HG03025 (cell line): ENCODE data around the gene POLR2E.

Source experiments
- ATAC-seq: cut with Tn5 transposase; IDR thresholded peaks from one replicate; pipeline ENCODE4 v1.9.1; 2021; ENCODE audit warnings: mild to moderate bottlenecking, moderate library complexity; ENCODE audit not compliant: unreplicated experiment, low FRiP score

Gene POLR2E

DNA sequence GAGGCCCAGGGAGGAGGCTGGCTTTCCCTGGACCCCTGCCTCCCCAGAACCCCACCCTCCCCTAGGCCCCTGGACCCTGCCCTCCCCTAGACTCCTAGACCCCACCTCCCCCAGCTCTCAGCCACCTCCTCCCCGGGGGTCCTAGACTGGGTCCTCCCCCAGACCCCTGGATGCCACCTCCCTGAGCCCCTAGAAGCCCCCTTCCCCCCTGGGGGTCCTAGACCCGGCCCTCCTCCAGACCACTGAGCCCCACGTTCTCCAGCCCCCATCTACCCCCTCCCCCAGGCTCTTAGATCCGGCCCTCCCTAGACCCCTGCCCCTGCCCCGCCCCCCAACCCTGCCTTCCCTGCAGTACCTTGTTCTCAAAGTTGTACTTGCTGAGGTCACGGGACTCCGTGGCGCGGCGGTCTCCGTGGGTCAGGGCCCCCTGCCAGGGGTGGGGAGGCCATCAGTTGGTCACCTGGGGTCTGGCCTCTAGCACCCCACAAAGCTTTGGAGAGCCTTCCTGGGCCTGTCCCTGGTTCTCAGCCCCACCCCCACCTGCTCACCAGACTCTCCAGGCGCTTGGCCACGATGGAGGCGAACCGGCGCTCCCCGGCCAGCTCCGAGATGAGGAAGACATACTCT is 16.6 kb upstream of the POLR2E start:
- ATAC-seq, result no peak

DNA sequence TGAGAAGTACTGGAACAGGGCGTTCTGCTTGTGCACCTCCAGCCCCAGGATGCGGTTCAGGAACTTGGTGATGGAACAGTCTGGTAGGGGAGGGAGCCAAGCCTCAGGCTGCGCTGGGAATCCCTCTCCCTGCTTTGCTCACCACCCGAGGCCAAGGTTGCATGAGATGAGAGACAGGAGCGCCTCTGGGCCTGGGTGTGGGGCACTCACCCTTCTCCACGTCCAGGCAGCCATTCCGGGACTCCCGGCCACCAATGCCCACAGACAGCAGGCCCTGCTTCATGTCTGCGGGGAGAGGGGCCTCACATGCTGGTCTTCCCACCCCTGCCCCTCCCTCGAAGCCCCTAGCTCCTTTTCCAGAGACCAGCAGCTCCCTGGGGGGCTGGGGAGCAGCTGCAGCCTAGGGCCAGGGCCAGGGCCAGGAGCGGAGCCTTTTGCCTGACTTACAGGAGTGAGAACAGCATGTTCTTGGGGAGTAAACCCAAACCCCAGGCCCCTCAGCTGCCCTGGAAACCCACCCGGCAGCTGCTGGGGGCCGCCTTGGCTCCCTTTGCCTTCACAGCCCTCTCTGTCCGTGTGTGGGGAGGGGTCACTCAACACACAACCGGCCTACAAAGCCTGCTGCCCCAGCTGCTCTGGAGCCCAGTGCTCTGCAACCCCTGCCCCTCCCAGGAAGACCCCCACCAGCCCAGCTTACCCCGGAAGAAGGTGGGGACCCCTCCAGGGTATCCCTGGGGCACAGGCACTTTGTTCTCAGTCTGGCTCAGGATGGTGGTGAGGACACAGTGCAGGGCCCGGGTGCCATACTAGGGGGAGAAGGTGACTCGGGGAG is 15.8 kb upstream of the POLR2E start:
- ATAC-seq, result no peak

DNA sequence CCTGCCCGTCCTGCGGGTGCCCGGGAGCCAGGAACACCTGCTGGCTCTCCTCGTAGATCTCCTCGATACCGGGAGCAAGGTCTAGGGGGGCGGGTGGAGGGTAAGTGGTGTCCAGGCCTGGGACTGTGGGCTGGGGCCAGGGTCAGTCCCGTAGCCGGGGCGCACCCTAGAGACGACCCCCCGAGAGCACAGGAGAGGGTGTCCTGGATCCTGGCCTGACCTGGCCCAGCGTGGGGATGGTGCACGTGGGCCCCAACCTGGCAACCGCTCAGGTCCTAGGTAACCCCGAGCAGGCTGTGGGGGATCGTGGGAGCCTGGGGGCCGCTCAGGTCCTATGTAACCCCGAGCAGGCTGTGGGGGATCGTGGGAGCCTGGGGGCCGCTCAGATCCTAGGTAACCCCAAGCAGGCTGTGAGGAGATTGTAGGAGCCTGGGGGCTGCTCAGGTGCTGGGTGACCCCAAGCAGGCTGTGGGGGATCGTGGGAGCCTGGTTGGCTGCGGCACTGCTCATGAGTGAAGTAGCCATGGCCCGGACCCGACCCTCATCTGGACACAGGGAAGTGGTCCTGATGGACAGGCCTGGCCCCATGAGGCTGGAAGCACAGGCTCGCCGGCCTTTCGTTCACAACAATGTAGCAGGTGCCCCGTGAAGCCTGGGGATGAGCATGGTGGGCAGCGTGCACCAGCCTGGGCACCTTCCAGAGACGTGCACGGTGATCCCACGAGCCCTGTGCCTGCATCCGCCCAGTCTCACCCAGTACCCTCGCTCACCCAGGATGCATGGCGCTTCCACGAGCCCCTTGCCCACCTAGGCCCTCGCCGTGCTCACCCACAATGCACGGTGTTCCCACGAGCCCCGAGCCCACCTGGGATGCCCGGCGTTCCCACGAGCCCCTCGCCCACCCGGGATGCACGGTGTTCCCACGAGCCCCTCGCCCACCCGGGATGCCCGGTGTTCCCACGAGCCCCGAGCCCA is 14.8 kb upstream of the POLR2E start:
- no peak for ATAC-seq

DNA sequence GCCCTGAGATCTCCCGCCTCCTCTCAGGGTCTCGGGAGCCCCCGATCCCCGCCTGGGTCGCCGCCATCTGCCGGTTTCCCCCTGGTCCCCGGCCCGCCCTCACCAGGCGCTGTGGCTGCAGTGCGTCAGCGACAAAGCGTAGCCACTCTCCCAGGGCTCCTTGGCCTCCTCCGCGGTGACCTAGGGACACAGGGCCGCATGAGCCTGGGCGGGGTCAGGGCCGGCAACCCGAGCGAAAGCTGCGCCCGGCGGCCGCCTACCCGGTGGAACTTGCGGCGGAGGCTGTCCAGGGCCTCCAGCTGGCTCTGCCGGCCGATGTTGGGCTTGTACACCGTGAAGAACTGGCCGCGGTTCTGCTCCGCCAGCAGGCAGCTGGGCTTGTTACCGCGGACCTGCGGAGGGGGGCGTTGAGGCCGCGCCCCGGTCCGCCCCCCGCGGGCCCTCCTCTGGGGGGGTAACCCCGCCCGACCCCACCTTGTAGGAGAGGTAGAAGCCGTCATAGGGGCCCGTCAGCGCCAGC is 13.9 kb upstream of the POLR2E start:
- no peak for ATAC-seq

DNA sequence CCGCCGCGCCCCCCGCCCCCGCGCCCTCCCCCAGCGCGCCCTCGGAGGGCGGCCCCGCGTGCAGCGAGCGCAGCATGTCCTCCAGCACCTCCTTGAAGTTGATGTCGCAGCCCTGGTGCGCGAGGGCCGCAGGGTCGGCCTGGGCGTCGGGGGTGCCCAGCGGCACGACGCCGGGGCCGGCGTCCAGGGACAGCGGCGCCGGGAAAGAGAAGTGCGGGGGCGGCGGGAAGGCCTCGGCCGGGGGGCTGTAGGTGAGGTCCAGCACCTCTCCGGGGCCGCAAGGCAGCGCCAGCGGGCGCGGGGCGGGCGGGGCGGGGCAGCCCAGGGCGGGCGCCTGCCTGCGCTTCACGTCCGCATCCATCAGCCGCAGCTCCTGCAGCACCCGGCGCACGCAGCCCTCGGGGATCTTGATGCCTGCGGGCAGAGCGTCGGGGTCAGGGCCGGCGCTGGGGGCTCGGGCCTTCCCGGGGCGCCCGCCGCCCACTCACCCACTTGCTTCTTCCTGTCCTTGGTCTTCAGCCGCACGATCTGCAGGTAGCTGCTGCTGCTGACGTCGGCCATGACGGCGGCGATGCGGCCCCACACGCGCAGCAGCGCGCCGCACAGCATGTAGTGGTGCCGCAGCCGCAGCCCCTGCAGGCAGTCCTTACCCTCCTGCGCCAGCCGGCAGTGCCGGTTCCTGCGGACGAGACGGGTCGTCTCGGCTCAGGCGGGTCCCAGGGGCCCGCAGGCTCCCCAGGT is 13.3 kb upstream of the POLR2E start:
- ATAC-seq, result no peak

DNA sequence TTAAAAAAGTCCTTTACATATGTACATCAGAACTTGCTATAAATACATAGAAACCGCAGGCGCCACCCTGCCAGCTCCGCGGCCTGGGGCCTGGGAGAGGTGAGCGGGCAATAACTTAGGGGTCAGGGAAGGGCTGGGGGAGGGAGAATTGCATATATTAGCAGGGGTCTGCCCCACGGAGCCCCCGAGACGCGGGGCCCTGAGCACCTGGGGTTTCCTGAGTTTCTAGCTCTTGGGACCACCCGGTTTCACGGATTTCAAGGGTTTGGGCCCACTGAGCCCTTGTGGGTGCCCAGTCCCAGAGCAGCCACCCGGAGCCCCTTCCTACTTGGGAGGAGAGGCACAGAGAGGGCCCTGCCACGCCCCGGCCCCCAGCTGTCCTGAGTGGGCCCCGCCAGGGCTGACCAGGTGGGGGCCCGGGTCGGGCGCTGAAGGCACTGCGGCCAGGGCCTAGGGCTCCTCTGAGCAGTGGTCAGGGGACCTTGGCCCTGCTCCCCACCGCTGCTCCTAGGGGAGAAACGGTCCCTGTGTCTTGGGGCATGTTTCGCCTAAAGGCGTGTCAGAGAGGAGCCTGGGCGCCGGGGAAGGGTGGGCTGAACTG is 12.6 kb upstream of the POLR2E start:
- no peak for ATAC-seq

DNA sequence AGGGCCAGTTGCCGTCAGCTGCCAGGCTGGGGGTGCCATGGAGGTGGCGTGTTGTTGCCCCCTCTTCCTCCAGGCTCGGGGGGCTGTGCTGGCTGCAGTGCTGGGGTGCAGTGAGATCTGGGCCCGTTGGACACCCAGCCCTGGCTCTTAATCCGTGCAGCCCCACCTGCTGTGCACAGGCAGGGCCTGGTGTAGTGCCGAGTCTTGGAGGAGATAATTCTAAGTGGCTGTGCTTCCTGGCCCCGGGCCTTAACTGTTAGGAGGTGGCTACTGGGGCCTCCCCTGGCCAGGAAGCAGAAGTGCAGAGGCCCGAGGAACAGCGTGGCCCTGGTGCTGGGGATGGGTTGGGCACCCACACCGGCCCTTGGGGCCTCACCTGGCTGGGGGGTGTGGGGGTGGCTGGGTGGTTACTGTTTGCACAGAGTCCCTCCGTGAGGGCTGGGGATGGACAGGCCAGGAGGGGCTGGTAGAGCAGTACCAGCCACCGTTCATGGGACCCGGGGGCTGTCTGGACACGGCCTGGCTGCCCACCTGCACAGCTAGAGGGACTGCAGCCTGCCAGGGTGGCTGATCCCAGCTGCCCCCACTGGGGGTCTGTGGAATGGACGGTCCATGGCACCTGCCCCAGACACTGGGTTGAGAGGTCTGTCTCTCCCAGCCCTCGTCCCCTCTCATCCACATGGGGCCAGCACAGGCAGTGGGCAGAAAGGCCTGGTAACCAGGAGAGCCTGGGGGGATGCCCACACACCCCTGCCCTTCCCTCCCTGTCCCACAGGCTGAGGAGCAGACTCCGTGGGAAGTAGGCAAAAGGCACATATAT is 11.9 kb upstream of the POLR2E start:
- no peak for ATAC-seq

DNA sequence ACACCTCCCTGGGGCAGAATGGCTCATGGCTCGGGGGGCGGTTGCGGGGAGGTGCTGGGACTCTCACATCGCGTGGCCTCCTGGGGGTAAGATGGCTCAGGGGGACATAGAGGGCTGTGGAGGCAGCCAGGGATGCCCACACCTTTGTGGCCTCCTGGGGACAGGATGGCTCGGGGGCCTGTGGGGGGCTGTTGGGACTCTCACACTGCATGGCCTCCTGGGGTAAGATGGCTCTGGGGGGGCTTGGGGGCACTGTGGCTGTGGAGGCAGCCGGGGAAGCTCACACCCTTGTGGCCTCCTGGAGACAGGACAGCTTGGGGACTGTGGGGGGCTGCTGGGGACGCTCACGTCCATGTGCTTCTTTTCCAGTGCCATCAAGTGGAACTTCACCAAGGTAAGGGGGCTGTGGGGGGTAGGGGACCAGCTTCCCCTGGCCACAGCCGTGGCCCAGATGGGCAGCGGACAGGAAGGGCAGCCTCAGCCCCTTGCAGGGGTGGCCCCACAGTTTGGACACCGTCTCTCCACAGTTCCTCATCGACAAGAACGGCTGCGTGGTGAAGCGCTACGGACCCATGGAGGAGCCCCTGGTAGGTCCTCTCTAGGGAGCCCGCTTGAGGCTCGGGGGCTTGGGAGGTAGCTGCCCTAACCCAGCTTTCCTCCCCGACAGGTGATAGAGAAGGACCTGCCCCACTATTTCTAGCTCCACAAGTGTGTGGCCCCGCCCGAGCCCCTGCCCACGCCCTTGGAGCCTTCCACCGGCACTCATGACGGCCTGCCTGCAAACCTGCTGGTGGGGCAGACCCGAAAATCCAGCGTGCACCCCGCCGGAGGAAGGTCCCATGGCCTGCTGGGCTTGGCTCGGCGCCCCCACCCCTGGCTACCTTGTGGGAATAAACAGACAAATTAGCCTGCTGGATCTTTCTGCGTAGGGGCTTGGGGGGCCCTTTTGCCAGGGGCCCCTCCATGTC is 11.0 kb upstream of the POLR2E start:
- no peak for ATAC-seq

DNA sequence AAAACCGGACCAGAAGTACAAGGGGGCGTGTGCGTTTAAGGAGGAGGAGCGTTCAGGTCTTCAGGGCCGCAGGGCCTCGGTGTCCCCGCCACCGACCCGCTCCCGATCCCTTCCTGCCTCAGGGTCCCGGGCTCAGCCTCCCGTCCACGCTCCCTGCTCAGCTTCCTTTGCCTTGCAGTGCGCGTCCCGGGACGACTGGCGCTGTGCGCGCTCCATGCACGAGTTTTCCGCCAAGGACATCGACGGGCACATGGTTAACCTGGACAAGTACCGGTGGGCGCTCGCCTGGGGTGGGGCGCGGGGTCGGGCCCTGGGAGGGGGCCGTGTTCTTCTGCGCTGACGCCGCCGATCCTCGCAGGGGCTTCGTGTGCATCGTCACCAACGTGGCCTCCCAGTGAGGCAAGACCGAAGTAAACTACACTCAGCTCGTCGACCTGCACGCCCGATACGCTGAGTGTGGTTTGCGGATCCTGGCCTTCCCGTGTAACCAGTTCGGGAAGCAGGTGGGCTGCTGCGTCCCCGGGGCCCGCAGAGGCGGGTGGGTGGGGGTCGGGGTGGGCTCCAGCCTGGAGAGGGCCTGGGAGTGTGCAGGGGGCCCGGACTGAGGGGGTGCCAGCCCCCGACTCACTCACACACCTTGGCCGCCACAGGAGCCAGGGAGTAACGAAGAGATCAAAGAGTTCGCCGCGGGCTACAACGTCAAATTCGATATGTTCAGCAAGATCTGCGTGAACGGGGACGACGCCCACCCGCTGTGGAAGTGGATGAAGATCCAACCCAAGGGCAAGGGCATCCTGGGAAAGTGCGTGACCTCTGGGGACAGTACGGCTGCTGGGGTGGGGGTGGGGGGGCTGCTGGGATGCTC is 10.1 kb upstream of the POLR2E start:
- ATAC-seq, result no peak

DNA sequence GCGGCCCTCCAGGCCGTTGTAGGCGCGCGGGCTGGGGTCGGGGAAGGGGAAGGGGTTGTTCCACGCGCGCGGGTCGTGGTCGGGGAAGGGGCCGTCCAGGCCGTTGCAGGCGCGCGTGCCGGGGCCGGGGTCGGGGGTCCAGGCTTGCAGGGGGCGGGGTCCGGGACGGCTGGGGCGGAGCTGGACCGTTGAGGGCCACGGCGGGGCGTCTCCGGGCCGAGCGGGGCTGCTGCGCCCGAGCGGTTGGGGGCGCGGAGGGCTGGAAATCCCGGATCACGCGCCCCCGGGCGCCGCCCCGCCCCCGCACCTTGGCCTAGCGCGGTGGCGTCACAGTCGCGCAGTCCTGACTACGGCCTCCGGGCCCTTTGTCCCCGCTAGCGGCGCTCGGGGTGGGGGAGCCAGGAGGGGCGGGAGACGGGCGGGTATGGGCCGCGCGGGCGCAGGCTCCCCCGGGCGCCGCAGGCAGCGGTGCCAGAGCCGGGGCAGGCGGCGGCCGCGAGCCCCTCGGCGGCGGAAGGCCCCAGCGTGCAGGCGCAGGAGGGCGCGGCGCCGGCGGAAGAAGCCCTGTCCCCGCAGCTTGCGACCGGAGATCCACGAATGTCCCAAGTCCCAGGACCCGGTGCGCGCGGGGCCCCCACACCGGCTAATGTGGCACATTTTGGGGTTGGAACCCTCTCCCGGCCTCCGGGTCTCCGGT is 9.3 kb upstream of the POLR2E start:
- peak; percentile 26 for ATAC-seq

DNA sequence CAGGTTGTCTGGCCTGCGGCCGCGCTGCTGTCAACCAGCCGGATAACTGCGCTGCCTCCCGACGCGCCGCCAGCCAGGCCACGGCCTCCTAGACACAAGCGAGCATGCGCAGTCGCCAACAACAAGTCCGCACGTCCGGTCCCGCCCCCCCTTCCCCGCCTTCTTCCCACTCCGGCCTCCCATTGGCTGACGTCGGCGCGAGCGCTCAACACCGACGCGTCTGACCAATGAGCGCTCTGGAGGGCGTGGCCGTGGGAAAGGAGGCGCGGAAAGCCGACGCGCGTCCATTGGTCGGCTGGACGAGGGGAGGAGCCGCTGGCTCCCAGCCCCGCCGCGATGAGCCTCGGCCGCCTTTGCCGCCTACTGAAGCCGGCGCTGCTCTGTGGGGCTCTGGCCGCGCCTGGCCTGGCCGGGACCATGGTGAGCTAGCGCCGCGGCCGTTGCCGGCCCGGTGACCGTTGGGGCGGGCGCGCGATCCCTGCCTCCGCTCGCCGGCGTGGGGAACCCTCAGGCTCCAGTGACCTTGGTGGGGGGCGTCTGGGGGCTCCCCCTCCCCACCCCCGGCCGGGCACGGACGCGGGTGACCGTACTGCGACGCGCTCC is 8.6 kb upstream of the POLR2E start, which contains the start of gene GPX4:
Gene GPX4, plus strand, starts transcription at position 287 of the 603 bp plus-strand sequence. Its CDS starts 50 bp downstream, at position 337.
- peak; percentile 50 for ATAC-seq

DNA sequence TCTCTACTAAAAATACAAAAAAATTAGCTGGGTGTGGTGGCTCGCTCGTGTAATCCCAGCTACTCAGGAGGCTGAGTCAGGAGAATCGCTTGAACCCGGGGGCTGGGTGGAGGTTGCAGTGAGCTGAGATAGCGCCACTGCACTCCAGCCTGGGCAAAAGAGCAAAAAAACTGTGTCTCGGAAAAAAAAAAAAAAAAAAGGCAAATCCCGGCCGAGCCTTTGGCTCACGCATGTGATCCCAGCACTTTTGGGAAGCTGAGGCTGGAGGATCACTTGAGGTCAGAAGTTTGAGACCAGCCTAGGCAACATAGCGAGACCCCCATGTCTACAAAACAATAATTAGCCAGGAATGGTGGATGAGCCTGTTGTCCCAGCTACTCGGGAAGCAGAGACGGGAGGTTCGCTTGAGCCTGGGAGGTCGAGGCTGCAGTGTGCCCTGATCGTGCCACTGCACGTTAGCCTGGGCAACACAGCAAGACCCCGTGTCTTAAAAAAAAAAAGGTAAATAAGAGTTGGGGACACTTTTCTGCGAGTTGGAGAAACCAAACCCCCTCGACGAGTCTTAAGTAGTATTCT is 8.0 kb upstream of the POLR2E start:
- ATAC-seq, result no peak

DNA sequence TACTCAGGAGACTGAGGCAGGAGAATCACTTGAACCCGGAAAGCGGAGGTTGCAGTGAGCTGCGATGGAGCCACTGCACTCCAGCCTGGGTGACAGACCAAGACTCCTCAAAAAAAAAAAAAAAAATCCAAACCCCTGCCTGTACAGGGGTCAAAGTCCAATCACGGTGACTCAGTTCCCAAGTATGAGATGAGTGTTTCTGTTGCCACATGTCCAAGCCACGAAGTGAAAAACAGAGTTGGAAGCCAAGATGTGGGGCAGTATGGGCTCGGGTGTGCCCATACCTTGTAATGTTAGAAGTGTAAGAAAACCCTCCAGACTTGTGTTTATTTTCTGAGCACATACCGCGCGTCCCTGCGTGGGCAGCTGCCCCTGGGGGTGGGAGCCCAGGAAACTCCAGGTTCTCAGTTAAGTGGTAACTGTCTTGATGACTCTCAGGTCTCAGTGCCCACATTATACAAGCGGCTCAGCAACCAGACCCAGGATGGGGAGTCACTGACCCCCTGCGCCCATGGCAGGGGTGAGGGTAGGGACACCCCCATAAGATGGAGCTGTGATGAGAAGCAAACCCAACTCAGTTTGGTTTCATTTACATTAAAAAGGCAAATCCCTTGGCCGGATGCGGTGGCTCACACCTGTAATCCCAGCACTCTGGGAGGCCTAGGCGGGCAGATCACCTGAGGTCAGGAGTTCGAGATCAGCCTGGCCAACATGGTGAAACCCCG is 7.4 kb upstream of the POLR2E start:
- no peak for ATAC-seq

DNA sequence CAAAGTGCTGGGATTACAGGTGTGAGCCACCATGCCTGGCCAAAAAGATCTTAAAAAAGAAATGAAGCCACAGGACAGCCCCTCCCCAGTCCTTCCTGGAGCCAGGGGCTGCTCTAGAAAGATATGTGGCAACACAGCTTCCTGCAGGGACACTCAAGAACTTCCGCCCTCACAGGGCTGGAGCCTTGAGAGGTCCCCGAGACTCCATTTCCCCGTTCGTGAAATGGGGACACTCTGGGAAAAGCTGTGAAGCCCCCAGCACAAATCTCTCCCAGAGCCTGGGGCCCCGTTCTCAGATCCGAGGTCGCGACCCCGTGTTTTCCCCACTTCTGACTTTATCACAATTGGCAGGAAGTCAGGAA is 6.1 kb upstream of the POLR2E start:
- ATAC-seq, result no peak
